Nephron (organoid): ENCODE measurements around the gene KLC4.
"Not testable (repeated sequence)": the region's sequence is repeated elsewhere in the genome, so short reads cannot be mapped to it uniquely, and the experiment has no call there.

Source experiments
- H3K27ac Mint-ChIP-seq, 3 experiments: 2 replicates each; pipeline ENCODE4 v1.8.0; 2020; ENCODE audit warnings: mixed read lengths in 3 of 3, mild to moderate bottlenecking in 2 of 3, moderate library complexity in 1 of 3
- H3K27me3 Mint-ChIP-seq: 2 replicates; pipeline ENCODE4 v1.8.0; 2021; ENCODE audit warnings: low read depth, mild to moderate bottlenecking, moderate library complexity, mixed read lengths
- H3K36me3 Mint-ChIP-seq: 2 replicates; pipeline ENCODE4 v1.8.0; 2020; ENCODE audit warnings: low read depth, mixed read lengths
- H3K4me1 Mint-ChIP-seq: 2 replicates; pipeline ENCODE4 v1.8.0; 2020; ENCODE audit warnings: mixed read lengths
- H3K4me3 Mint-ChIP-seq, 3 experiments: 2 replicates each; pipeline ENCODE4 v1.8.0; 2020; ENCODE audit warnings: mild to moderate bottlenecking in 3 of 3, mixed read lengths in 3 of 3, moderate library complexity in 2 of 3
- H3K9me3 Mint-ChIP-seq: 2 replicates; pipeline ENCODE4 v1.8.0; 2020; ENCODE audit warnings: mixed read lengths
- CTCF ChIP-seq, 3 experiments: fragments of 200-600 bp; sonication (generic); IDR thresholded peaks; one replicate each; pipeline ENCODE4 v1.5.0; 2021; ENCODE audit warnings: antibody characterized with exemption in 3 of 3; ENCODE audit not compliant: unreplicated experiment in 3 of 3

KLC4 gene

GRCh38 chr6:43105538-43106222, 46.2 kb downstream of the KLC4 start:
- Mint-ChIP-seq H3K9me3 (no peaks in the 10 kb centered on the region), H3K36me3 (peaks cover 20% of the 10 kb centered on the region), H3K27me3 (no peaks in the 10 kb centered on the region), H3K27ac (no peak overlapping the region), H3K4me1 (peaks cover 11% of the 10 kb centered on the region), H3K4me3 (no peak overlapping the region)
- no peak for TF ChIP-seq CTCF (IDR thresholded peaks at IDR 0.05; ENCODE audit: unreplicated experiment in 3 of 3)

- TF ChIP-seq CTCF (IDR thresholded peaks at IDR 0.05; ENCODE audit: unreplicated experiment in 3 of 3), result no peak
- H3K27ac Mint-ChIP-seq, result peak overlapping the region in 2 of 3 experiments; percentile 26 to 63
Observed at GRCh38 chr6:43107344-43108062, 48.1 kb downstream of the KLC4 start.

GRCh38 chr6:43113431-43114260, 54.2 kb downstream of the KLC4 start:
- Mint-ChIP-seq H3K4me3 (peak overlapping the region; percentile 13 to 24 (median 16)), H3K27me3 (no peaks in the 10 kb centered on the region), H3K4me1 (peaks cover 55% of the 10 kb centered on the region), H3K27ac (peak overlapping the region; percentile 94 to 99 (median 95)), H3K36me3 (no peaks in the 10 kb centered on the region), H3K9me3 (no peaks in the 10 kb centered on the region)
- TF ChIP-seq CTCF (IDR thresholded peaks at IDR 0.05; ENCODE audit: unreplicated experiment in 3 of 3), result no peak

More at GRCh38 chr6:43107344-43108062, 48.1 kb downstream of the KLC4 start:
- H3K4me3 Mint-ChIP-seq, result no peak overlapping the region
- H3K9me3 Mint-ChIP-seq, result no peaks in the 10 kb centered on the region
- H3K36me3 Mint-ChIP-seq, result peaks cover 20% of the 10 kb centered on the region
- H3K27me3 Mint-ChIP-seq, result no peaks in the 10 kb centered on the region
- H3K4me1 Mint-ChIP-seq, result peaks cover 22% of the 10 kb centered on the region

GRCh38 chr6:43115365-43115764, 55.9 kb downstream of the KLC4 start:
- no peaks in the 10 kb centered on the region for H3K36me3 Mint-ChIP-seq
- TF ChIP-seq CTCF (IDR thresholded peaks at IDR 0.05; ENCODE audit: unreplicated experiment in 3 of 3), result no peak
- H3K27ac Mint-ChIP-seq, result peak overlapping the region; percentile 66 to 89 (median 70)
- no peaks in the 10 kb centered on the region for H3K9me3 Mint-ChIP-seq
- no peak overlapping the region for H3K4me3 Mint-ChIP-seq
- H3K27me3 Mint-ChIP-seq, result no peaks in the 10 kb centered on the region
- peaks cover 72% of the 10 kb centered on the region for H3K4me1 Mint-ChIP-seq

GRCh38 chr6:43117466-43117865, 58.0 kb downstream of the KLC4 start:
- H3K4me3 Mint-ChIP-seq, H3K9me3 Mint-ChIP-seq, H3K36me3 Mint-ChIP-seq, H3K27me3 Mint-ChIP-seq: not testable (repeated sequence)
- H3K27ac Mint-ChIP-seq, result peak overlapping the region in 2 of 3 experiments; percentile 54 to 62
- peaks cover 78% of the 10 kb centered on the region for H3K4me1 Mint-ChIP-seq

GRCh38 chr6:43119482-43119881, 60.1 kb downstream of the KLC4 start:
- Mint-ChIP-seq H3K4me3 (peak overlapping the region in 1 of 3 experiments; percentile 18), H3K27me3 (no peaks in the 10 kb centered on the region), H3K9me3 (no peaks in the 10 kb centered on the region), H3K27ac (peak overlapping the region; percentile 38 to 94 (median 85)), H3K4me1 (peaks cover 79% of the 10 kb centered on the region), H3K36me3 (no peaks in the 10 kb centered on the region)
- TF ChIP-seq CTCF (IDR thresholded peaks at IDR 0.05; ENCODE audit: unreplicated experiment in 3 of 3), result no peak
